SK-N-MC (cell line): ENCODE results near the gene NFKB1.
"Not testable (repeated sequence)": the region's sequence is repeated elsewhere in the genome, so short reads cannot be mapped to it uniquely, and the experiment has no call there.

Experiments used
- DNase-seq: peaks from one replicate; pipeline ENCODE4 v3.0.0-alpha.2; 2011; ENCODE audit warnings: low read depth, low spot score
- H3K27ac ChIP-seq: fragments of 200-600 bp; sonication (generic); 2 replicates; pipeline ENCODE4 v1.5.1; 2016; ENCODE audit warnings: mixed run types
- H3K36me3 ChIP-seq: fragments of 200-600 bp; sonication (generic); 2 replicates; pipeline ENCODE4 v1.6.1; 2017; ENCODE audit warnings: antibody characterized with exemption, low read length, mixed read lengths; ENCODE audit not compliant: insufficient read depth
- H3K4me3 ChIP-seq: fragments of 200-600 bp; sonication (generic); 2 replicates; pipeline ENCODE4 v1.5.1; 2016
- H3K9ac ChIP-seq: fragments of 200-600 bp; sonication (generic); 2 replicates; pipeline ENCODE4 v1.8.0; 2017; ENCODE audit warnings: mixed run types, mixed read lengths; ENCODE audit not compliant: insufficient read length
- H3K9me3 ChIP-seq: fragments of 200-600 bp; sonication (generic); 2 replicates; pipeline ENCODE4 v1.6.1; 2017; ENCODE audit warnings: low read depth, mild to moderate bottlenecking, antibody characterized with exemption, low read length, moderate library complexity, mixed read lengths
- EZH2 ChIP-seq: fragments of 200-600 bp; sonication (generic); IDR thresholded peaks from one replicate; pipeline ENCODE4 v1.6.1; 2017; ENCODE audit warnings: antibody characterized with exemption
- FOXP2 ChIP-seq: optimal IDR thresholded peaks from 2 replicates; pipeline ENCODE3; 2011; ENCODE audit warnings: mild to moderate bottlenecking, moderate library complexity; ENCODE audit not compliant: insufficient read depth; ENCODE audit errors: extremely low read length, control extremely low read depth
- POLR2AphosphoS5 ChIP-seq: IDR thresholded peaks from 2 replicates; pipeline ENCODE4 v1.6.1; 2012; ENCODE audit warnings: mild to moderate bottlenecking, low read depth, low read length, borderline replicate concordance

NFKB1 gene

DNA sequence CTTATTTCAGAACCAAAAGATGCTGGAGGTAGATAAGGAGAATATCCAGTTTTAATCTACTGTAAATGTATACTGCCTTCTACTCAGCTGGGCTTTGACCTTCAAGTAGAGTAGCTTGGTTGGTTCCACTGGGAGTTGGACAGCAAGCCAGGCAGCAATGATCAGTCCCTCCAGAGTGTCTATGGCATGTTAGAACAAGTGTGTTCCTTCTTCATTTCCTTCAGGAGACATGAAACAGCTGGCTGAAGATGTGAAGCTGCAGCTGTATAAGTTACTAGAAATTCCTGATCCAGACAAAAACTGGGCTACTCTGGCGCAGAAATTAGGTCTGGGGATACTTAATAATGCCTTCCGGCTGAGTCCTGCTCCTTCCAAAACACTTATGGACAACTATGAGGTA, 111.1 kb downstream of the NFKB1 start:
- no peak for DNase-seq
- TF ChIP-seq EZH2 (no peak), POLR2AphosphoS5 (no peak)
- Histone ChIP-seq H3K9ac (no peak overlapping the region), H3K36me3 (no peaks in the 10 kb centered on the region; the same call in 1 of the 2 replicates), H3K27ac (no peak overlapping the region), H3K9me3 (no peaks in the 10 kb centered on the region), H3K4me3 (no peak overlapping the region)

DNA sequence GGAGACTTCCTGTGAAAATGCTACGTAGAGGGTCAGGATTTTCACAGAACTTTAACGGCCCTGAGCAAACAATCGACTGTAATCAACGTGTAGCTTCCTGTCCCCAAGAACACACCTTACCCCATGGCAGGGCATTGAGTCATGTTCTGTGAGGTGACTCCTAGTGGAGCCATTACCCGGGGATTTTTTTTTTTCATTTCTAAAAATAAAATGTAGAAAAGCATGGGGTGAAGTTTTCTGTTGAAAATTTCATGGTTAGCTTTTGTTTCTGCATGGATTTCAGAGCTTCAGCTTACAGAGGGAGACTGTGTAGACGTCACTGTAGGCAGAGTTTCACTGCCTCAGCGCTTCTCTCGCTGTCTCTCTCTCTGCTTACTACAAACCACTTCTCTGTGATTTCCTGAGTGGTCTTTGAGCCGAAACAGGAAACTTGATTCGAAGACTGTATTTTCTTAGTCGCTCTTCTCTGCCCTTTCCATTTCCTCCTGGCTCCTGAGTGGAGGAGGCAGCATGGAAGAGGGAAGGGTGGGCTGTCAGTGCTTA, 111.7 kb downstream of the NFKB1 start:
- no peak overlapping the region for H3K4me3 ChIP-seq
- H3K9ac ChIP-seq = no peak overlapping the region
- no peak overlapping the region for H3K27ac ChIP-seq
- DNase-seq = no peak
- H3K36me3 ChIP-seq = no peaks in the 10 kb centered on the region; the same call in 1 of the 2 replicates
- TF ChIP-seq EZH2 = no peak
- TF ChIP-seq POLR2AphosphoS5 = no peak
- no peak for TF ChIP-seq FOXP2
- no peaks in the 10 kb centered on the region for H3K9me3 ChIP-seq

DNA sequence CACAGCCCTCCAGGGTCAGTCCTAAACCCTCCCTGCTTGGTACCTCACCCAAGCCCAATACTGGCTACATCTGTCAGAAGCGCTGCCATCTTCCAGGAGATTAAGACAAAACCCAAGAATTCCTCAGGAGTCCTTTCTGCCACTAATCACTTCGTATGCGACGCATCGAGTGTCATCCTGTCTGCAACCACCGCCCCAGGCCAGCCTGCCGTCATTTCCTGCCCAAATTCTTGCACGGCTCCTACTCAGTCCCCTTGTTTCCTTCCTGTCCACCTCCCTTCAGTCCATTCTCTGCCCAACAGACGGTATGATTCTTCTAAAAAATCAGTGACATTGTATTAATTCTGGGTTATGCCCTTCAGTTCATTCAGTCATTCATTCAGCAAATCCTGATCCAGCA, 113.6 kb downstream of the NFKB1 start:
- no peak overlapping the region for H3K4me3 ChIP-seq
- no peaks in the 10 kb centered on the region; the same call in 1 of the 2 replicates for H3K36me3 ChIP-seq
- H3K27ac ChIP-seq = no peak overlapping the region
- DNase-seq = no peak
- no peak overlapping the region for H3K9ac ChIP-seq
- TF ChIP-seq POLR2AphosphoS5 = no peak
- TF ChIP-seq FOXP2 = no peak
- no peak for TF ChIP-seq EZH2
- no peaks in the 10 kb centered on the region for H3K9me3 ChIP-seq

DNA sequence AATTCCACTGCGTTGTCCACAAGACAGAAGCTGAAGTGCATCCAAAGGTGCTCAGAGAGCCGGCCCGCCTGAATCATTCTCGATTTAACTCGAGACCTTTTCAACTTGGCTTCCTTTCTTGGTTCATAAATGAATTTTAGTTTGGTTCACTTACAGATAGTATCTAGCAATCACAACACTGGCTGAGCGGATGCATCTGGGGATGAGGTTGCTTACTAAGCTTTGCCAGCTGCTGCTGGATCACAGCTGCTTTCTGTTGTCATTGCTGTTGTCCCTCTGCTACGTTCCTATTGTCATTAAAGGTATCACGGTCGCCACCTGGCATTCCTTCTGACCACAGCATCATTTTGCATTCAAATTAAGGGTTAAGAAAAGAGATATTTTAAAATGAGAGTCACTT, 115.5 kb downstream of the NFKB1 start:
- no peak for DNase-seq
- TF ChIP-seq POLR2AphosphoS5 (no peak), EZH2 (no peak), FOXP2 (no peak)
- Histone ChIP-seq H3K4me3 (no peak overlapping the region), H3K9ac (no peak overlapping the region), H3K27ac (no peak overlapping the region), H3K36me3 (no peaks in the 10 kb centered on the region; the same call in 1 of the 2 replicates), H3K9me3 (no peaks in the 10 kb centered on the region)

DNA sequence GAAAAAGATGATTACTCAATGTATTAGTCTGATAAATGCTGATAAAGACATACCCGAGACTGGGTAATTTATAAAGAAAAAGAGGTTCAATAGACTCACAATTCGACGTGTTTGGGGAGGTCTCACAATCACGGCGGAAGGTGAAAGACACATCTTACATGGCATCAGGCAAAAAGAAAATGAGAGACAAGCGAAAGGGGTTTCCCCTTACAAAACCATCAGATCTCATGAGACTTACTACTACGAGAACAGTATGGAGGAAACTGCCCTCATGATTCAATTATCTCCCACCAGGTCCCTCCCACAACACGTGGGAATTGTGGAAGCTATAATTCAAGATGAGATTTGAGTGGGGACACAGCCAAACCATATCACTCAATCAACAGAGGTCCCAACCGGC, 117.9 kb downstream of the NFKB1 start:
- not testable (repeated sequence) for H3K9ac ChIP-seq, H3K36me3 ChIP-seq, H3K27ac ChIP-seq, DNase-seq, H3K9me3 ChIP-seq, H3K4me3 ChIP-seq

DNA sequence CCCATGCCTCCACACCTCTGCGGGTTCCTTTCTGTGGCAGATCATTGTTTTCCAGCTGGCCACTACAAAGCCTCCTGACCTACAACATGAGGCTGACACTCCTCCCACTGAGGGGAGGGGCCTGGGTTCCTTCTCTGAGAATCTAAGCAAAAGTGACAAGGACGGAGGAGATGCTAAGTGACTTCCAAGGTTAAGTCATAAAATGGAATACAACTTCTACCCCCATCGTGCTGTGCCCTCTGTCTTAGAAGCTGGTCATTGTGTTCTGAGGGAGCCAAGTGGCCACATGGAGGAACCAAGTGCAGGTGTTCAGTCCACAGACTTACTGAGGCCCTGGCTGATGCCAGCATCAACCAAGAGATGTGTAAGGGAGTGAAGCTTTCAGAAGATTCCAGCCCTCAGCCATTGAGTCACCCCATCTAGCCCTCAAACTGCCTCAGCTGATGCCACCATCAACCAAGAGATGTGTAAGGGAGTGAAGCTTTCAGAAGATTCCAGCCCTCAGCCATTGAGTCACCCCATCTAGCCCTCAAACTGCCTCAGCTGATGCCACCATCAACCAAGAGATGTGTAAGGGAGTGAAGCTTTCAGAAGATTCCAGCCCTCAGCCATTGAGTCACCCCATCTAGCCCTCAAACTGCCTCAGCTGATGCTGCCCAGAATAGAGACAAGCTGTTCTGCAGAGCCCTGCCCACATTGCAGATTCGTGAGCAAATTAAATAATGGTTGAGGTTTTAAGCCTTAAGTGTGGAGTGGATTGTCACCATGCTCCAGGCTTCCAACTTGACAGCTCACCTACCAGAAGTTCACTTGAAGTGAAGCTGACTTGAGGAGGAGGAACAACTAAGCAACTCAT, 118.8 kb downstream of the NFKB1 start:
- not testable (repeated sequence) for H3K36me3 ChIP-seq, DNase-seq, H3K9me3 ChIP-seq, H3K27ac ChIP-seq, H3K9ac ChIP-seq, H3K4me3 ChIP-seq

DNA sequence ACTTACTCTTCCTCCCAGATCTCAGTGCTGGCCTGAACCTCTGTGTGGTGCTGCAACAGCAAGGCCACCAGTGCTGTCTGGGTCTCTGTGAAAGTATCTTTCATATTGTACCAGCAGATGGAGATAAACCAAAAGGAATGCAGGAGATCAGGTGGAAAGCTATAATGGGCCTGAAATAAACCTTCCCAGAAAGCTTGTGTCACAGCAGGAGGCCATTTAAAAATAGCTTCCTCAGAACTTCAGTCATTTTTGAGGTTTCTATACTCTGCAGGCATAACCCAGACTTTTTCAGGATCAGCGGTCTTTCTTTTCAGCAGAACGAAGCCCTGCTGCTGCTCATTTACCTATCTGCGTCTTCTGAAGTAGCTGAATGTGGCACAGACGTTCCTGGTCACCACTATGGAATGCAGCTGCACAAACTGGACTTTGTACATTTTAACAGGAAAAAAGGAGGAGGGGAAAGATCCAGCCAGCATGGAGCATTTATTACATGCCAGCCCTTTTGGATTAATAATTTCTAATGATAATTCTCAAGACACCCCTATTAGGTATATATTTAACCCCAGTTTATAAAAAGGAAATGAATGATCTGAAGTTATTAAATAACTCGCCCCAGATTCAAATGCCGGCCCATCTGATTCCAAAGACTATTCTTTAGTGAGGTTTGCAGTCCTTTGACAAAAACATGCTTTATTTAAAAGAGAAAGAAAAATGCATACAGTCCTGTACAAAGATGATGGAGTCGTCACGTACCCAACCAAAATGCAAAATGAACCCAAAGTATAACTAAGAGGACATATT, 119.7 kb downstream of the NFKB1 start:
- TF ChIP-seq EZH2 = no peak
- TF ChIP-seq FOXP2 = no peak
- no peak for TF ChIP-seq POLR2AphosphoS5
- DNase-seq = peak; percentile 87
- peak overlapping the region; percentile 55 for H3K4me3 ChIP-seq

DNA sequence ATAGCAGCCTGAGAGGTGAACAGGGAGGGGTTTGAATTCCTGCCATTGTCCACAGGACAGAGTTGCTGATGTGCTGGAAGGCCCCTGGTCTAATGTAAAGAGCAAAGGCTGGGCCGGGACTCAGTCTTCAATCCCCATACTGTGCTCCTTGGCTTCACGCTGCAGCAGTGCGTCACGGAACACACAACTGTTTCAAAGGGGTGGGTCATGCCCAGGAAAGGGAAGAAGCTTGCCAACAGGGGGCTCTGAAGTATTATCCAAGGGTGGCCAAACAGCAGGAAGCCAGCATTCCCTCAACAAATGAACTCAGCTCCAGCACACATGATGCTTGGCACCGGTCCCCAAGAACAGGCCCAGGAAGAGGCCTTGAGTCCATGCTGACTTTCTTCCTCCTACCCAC, 122.5 kb downstream of the NFKB1 start:
- DNase-seq = peak; percentile 30
- TF ChIP-seq EZH2 (no peak), POLR2AphosphoS5 (no peak), FOXP2 (no peak)
- no peak overlapping the region for H3K4me3 ChIP-seq

More for the DNA sequence above, 119.7 kb downstream of the NFKB1 start:
- H3K9ac ChIP-seq = no peak overlapping the region
- no peaks in the 10 kb centered on the region for H3K36me3 ChIP-seq
- H3K9me3 ChIP-seq = no peaks in the 10 kb centered on the region
- no peak overlapping the region for H3K27ac ChIP-seq

DNA sequence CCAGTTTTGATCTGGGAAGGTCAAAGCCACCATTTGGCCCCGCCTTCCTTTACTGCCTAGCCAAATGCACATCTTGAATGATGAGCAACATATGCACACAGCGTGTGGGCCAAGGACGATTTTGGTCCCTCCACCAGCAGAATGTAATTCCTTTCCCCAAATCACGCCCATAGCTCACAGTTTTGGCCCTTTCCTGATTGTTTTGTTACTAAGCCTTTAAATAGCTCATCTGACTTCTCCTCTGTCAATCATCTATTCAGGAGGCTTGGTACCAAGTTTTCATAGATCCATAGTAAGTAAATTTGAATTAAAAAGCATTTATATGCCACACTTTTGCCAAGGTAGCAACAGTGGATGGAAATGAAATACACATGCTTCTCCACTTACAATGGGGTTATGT, 123.3 kb downstream of the NFKB1 start:
- Histone ChIP-seq H3K9ac (no peak overlapping the region), H3K9me3 (no peaks in the 10 kb centered on the region), H3K4me3 (no peak overlapping the region), H3K27ac (no peak overlapping the region), H3K36me3 (no peaks in the 10 kb centered on the region)
- no peak for DNase-seq
- TF ChIP-seq POLR2AphosphoS5 = no peak
- no peak for TF ChIP-seq EZH2
- no peak for TF ChIP-seq FOXP2

More for the DNA sequence above, 122.5 kb downstream of the NFKB1 start:
- H3K9me3 ChIP-seq = no peaks in the 10 kb centered on the region
- H3K9ac ChIP-seq = no peak overlapping the region
- H3K27ac ChIP-seq = no peak overlapping the region
- H3K36me3 ChIP-seq = no peaks in the 10 kb centered on the region
